Measurements from ENCODE around the gene LRRC8D.

DNA sequence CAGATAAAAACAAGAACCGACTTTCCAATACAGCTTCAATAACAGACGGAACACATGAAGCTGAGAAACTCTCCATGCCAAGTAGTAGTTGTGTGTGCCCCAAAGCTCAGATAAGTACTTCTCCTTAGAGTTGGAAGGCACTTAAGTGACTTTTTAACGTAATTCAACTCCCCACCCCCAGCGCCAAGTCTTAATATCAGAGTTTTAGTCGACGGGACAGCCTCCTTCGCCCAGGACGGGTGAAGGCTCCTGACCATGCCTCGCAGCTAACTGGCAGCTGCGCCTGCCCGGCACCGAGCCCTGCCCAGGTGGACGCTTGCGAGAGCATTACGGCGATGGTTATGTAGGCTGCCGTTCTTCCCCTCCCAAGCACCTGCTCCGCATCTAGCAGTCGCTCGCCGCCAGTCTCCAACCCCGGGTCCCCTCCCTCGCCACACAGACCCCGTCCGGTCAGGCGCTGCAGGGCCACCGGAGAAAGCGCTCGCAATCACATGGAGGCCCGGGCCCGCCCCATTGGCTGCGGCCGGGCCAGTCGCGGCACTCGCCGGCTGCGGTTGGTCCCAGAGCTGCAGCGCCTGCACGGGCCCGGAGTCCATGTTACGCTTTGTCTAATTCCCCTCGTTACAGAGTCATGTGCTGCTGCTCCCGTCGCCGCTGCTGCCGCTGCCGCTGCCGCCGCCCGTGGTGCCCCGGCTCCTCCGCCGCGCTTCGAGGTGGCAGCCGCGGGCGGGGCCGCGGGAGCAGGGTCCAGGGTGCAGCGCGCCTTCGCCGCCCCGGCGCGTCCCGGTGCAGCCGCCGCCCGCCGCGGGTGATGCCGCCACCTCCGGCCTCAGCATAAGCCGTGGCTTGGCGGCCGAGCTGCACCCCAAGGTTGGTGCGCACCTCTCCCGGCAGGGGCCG, at the start of gene LRRC8D:
- TF ChIP-seq EZH2 (IDR thresholded peaks at IDR 0.05) (no peak), POLR2AphosphoS5 (IDR thresholded peaks at IDR 0.05; ENCODE audit: borderline replicate concordance, low read depth, low read length) (peak; percentile 49)
